SU-DHL-6 (cell line): ENCODE data around the gene CPNE4.

Source experiments
- EZH2phosphoT487 ChIP-seq: fragments of 200-600 bp; sonication (generic), shearing (Covaris generic); conservative IDR thresholded peaks from 2 replicates; pipeline ENCODE4 v1.6.1; 2018; ENCODE audit warnings: mild to moderate bottlenecking, antibody characterized with exemption, low read length, moderate library complexity, mixed read lengths
- TF ChIP-seq, protein P1 (sequence below): fragments of 200-600 bp; sonication (generic); IDR thresholded peaks from one replicate; pipeline ENCODE4 v1.5.1; 2017; ENCODE audit warnings: antibody characterized with exemption, mild to moderate bottlenecking, low read length, moderate library complexity; ENCODE audit not compliant: insufficient read depth, poor library complexity, severe bottlenecking

DNA sequence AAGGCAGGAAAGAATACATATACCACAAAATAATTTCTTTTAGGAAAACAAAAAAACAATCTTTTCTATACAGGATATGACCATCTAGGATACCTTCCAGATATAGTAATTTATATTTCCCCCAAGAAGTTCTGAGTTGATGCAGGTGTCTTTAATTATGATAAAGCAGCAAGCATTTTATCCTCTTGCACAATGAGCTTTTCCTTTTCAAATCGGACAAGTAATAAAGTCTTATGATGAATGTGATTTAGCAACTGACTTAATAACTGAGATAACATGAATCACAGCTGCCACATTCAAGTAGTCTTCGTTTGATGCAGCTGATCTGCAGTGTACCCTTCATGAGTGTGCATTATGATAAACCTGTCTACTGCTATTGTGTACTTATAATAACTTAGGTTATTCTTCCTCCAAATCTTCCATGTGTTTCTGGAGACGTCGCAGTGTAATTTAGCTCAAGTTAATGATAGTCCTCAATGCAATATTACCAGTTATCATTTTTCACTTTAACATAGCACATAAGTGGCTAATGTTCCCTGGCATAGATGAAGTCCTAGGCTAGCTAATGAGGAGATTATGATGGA is 271.7 kb downstream of the CPNE4 start:
- TF ChIP-seq, protein P1, sequence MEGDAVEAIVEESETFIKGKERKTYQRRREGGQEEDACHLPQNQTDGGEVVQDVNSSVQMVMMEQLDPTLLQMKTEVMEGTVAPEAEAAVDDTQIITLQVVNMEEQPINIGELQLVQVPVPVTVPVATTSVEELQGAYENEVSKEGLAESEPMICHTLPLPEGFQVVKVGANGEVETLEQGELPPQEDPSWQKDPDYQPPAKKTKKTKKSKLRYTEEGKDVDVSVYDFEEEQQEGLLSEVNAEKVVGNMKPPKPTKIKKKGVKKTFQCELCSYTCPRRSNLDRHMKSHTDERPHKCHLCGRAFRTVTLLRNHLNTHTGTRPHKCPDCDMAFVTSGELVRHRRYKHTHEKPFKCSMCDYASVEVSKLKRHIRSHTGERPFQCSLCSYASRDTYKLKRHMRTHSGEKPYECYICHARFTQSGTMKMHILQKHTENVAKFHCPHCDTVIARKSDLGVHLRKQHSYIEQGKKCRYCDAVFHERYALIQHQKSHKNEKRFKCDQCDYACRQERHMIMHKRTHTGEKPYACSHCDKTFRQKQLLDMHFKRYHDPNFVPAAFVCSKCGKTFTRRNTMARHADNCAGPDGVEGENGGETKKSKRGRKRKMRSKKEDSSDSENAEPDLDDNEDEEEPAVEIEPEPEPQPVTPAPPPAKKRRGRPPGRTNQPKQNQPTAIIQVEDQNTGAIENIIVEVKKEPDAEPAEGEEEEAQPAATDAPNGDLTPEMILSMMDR: no peak
- TF ChIP-seq EZH2phosphoT487: no peak
